CD4-positive, alpha-beta T cell treated with Interleukin-4 for 1 hour (primary cell): ENCODE measurements around the gene TAF4.
"Not testable (repeated sequence)": the region's sequence is repeated elsewhere in the genome, so short reads cannot be mapped to it uniquely, and the experiment has no call there.

ENCODE experiments used
- DNase-seq, 2 donors: peaks; one replicate each; pipeline ENCODE4 v3.0.0-alpha.2; 2020 to 2022

The TAF4 gene

DNA sequence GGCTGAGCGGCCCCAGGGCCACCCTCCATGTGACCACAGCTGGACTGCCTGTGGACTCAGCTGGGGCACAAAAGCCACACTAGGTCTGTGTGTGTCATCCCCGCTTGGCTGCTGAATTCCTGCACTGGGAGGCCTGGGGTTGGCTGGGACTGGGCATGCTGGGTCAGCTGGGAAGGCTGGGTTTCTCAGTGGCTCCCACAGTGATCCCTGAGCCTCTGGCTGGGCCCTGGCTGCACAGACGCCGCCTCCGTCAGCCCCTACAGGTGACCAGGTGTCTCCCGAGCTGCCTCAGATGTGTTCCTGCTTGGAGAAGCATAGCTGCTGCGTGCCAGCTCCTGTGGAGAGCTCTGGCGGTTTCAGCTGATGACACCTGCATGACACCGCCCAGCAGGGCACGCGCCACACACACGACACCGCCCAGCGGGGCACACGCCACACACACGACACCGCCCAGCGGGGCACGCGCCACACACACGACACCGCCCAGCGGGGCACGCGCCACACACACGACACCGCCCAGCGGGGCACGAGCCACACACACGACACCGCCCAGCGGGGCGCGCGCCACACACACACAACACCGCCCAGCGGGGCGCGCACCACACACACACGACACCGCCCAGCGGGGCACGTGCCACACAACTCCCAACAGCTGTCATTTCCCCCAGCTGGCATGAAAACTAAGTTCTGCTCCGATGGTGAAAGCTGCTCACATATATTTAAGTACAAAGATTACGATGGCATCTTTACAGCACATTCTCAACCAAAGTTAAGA lies 88.8 kb downstream of the TAF4 start:
- no peak for DNase-seq

- DNase-seq = no peak
Observed at GRCh38 chr20:61976263-61976643, 89.4 kb downstream of the TAF4 start.

DNA sequence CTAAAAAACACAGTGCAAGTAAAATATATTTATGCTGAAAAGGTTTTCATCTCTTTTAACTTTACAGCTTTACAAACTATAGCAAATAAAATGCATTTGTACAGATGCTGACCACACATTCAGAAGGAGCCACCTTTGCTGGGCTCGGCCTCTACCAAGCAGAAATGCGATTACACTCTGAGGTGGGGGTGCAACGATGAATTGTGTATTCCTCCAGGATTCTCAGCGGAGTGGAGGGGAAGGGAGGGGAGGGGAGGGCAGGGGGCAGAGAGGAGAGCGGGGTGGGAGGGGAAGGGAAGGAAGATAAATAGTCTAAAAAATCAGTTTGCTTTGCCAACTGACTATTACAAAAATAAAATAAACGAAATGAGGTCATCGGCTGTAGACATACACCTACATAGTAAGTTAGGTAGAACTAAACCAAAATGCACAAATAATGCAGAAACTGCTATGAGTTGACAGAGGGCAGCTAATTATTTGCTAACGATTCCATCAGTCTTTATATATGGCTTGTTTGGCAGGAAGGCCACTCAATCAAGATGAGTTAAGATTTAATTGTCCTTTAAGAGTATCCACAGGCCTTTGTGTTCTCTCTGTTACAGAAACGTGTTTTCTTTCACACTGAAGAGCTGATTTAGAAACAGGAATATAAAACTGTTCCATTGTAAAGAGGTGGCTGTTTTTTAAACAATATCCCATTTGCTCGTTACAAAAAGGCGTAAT lies 90.1 kb downstream of the TAF4 start:
- no peak for DNase-seq

GRCh38 chr20:61974357-61974665 lies 91.4 kb downstream of the TAF4 start:
- DNase-seq = no peak

GRCh38 chr20:61973515-61974356 lies 91.9 kb downstream of the TAF4 start:
- no peak for DNase-seq

DNA sequence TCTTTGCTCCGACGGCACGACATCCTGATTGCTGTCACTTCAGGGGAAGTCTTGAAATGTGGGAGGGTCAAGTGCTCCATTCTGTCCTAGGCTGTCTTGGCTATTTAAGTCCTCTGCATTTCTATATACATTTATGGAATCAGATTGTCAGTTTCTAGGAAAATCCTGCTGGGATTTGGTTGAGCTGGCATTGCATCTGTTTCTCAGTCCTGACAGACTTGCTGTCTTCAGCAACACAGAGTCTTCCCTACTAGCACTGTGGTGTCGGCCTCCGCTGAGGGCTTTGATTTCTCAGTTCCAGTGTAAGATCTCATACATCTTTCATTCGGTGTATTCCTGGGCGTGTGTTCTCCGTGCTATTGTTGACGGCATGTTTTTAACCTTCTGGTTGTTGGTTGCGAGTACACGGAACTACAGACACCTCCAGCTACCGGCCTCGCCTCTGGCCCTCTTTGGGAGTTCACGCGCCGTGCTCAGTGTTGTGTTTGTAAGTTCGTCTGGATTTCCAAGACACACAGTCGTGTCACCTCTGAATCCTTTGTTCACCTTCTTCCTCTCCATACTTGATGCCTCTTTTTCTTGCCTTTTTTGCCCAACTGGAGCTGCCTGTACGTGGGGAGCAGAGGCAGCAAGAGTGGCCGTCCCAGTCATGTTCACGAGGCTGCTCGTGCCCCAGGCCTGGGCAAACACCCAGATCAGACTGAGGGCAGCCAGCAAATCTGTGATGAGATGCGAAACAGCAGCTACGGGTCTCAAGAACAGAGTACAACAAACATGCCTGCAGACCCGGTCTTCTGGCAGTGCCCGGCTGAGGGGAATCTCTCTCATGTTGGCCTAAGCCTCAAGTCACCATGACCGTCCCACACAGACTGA lies 92.8 kb downstream of the TAF4 start:
- DNase-seq = no peak

DNA sequence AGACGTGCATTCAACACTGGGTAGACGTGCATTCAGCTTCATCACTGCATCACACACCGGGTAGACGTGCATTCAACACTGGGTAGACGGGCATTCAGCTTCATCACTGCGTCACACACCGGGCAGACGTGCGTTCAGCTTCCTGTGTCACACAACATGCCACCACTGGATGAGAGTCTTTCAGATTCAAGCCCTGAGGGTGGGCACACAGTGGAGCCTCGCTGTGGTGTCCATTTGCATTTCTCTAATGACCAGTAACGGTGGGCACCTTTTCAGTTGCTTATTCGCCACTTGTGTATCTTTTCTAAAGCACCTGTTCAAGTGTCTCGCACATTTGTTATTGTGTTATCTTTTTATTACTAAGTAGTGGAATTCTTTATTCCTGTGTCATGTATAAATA lies 94.1 kb downstream of the TAF4 start:
- not testable (repeated sequence) for DNase-seq

- DNase-seq = no peak
Observed at GRCh38 chr20:61970357-61970756, 95.3 kb downstream of the TAF4 start.

DNA sequence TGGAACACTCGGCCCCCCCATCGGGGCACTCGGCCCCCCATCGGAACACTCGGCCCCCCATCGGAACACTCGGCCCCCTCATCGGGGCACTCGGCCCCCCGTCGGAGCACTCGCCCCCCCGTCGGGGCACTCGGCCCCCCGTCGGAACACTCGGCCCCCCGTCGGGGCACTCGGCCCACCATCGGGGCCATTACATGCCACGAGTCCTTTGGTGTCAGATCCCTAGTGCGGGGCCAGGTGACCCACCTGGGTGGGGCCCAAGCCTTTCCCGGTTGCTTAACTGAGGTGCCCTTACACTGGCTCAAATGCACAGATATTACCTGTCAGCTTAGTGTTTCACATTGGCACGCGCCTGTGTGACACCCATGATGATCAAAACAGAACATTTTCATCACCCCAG lies 95.9 kb downstream of the TAF4 start:
- no peak for DNase-seq

- no peak for DNase-seq
Observed at GRCh38 chr20:61968932-61969331, 96.7 kb downstream of the TAF4 start.

DNA sequence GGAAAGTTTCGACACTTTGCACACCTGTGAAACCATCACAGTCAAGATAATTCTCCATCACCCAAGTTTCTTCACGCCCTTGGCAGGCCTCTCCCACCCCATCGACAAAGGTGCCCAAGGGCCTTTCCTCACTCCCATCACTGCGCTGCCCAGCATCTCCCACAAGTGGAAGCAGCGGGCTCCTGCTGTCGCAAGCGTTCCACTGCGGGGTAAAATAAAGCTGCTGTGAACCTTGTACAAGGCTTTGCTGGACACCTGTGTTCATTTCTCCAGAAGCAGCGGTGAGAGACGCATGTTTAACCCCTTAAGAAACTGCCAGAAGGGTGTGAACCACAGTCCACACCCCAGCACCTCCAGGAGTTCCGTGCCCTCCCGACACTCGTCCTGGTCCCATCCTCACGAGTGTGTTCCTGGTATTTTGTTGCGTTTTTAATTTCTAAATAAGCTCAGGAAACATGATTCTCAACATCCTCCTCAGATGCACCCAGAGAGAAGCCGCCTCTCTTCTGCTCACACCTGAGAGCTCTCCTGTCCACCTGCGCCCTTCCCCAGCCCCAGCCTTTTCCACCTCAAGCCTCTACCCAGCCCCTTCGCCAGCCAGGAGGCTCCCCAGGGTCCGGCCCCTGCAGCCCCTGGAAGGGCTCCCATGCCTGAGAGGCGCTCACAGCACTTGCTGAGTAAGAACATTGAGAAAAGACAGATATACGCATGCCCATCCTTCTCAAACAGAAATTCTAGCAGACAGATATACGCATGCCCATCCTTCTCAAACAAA lies 97.5 kb downstream of the TAF4 start:
- DNase-seq = no peak

GRCh38 chr20:61967300-61967699 lies 98.4 kb downstream of the TAF4 start:
- no peak for DNase-seq

DNA sequence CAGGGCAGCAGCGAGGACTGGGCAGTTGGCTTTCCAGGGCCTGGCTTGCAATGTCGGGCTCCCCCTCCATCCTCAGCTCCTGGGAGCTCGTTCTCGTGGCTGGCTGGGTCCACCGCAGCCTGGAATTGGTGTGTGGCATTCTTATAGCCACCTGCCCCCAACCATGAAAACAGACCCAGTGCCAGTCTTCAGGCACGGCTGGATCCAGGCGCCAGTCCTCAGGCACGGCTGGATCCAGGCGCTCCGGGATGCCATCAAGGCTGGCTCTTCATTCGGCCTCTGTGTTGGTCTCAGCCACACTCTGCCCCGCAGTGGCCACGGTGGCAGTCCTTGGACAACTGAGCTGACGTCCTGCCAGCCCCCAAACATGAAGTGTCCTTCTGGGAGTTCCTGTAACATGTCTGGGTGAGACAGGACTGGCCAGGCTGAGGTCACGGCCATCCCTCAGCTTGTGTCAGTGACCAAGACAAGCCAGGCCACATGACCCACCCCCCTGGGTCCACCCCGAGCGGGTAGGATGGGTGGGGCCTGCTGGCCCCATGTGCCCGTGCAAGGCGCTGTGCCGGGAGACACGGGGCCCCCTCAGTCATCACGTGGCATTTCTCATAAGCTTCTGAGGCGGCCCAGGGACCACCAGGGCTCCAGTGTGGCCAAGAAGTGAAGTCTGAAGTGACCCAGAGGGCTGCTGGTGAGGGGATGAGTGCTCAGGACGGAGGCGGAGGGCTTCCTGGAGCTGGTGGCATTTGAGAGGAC lies 99.0 kb downstream of the TAF4 start:
- DNase-seq = no peak

DNA sequence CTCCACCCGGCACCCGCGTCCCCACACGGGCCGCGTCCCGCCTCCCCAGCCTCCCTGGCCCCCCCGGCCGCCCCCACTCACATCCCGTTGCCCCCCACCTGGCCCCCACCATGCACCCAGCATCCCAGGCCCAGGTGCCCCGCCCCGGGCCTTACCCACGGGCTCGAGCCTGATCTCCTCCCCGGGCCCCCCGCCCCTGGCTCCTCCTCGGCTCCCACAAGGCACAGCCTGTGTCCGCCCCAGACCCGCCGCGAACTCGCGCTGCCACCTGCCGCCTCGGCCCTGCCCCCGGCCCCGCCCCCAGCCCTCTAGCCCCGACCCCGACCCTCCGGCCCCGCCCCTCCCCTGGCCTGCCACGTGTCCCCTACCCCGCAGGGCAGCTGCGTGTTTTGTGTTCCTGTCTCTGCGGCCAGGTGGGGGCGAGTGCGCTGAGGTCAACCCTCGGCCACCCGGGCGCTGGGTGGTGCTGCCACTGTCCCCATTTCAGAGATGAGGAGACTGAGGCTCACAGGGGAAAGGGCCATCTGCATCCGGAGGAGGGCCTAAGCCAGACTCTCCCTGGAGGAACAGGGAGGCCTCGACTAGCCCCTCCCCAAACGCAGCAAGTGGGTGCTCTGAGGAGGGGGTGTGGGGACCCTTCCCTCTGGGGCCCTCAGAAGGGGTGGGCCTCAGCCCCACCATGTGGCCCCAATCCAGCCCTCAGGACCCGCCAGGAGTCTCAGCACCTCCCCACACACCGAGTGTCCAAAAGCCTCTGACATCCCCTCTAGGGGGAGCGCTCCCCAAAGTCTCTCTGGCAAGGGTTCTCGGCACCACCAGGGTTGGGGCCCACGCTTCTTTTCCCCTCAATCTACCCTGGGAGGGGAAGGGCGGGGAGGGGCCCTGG lies 99.8 kb downstream of the TAF4 start:
- no peak for DNase-seq

- DNase-seq = no peak
Observed at GRCh38 chr20:61964675-61965605, 100.7 kb downstream of the TAF4 start.

DNA sequence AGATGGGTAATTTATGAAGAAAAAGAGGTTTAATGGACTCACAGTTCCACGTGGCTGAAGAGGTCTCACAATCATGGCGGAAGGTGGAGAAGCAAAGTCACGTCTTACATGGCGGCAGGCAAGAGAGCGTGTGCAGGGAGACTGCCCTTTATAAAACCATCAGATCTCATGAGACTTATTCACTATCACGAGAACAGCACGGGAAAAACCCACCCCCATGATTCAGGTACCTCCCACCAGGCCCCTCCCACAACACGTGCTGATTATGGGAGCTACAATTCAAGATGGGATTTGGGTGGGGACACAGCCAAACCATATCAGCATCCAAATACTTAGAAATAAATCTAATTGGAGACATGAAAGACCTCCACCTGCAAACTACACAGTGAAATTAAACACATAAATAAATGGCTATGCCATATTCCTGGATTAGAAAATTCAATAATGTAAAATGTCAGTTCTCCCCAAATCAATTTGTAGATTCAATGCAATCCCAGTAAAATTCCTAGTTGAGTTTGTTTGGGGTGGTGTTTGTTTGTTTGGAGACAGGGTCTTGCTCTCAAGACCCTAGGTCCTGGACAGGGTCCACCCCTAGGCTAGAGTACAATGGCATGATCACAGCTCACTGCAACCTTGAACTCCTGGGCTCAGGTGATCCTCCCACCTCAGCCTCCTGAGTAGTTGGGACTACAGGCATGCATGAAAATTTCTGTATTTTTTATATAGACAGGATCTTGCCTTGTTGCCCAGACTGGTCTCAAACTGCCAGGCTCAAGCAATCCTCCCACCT lies 101.6 kb downstream of the TAF4 start:
- DNase-seq = no peak

GRCh38 chr20:61963149-61963548 lies 102.5 kb downstream of the TAF4 start:
- DNase-seq = no peak

DNA sequence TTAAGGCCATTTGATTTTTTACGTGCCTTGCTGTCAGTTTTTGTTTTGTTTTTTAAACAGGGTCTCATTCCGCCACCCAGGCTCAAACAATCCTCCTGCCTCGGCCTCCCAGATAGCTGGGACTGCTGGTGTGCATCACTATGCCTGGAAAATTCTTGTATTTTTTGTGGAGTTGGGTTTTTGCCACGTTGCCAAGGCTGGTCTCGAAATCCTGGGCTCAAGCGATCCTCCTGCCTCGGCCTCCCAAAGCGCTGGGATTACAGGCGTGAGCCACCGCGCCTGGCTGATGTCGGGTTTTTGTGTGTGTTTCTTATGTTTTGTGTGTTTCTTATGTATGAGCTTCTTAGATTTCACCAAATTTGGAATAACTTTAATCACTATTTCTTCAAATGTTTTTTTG lies 104.8 kb downstream of the TAF4 start:
- DNase-seq = no peak
